Ovary (tissue), 9 donors: ENCODE results near the gene FAR2. TPM values are rescaled to one million over a fixed set of nuclear protein-coding genes. Genes with fewer than 3 reads are reported as not detected.

Experiments
- DNase-seq, 5 donors: peaks; one replicate each; pipeline ENCODE4 v3.0.0-alpha.2; 2019 to 2020
- H3K27ac ChIP-seq, 2 donors: fragments of 200-600 bp; one replicate each; pipeline versions ENCODE4 v1.5.1 to v1.8.0; 2019 to 2022
- H3K27me3 ChIP-seq: fragments of 200-600 bp; one replicate; pipeline ENCODE4 v1.8.0; 2022
- H3K36me3 ChIP-seq: fragments of 200-600 bp; sonication (generic); one replicate; pipeline ENCODE4 v1.5.1; 2019
- H3K4me1 ChIP-seq: one replicate; pipeline ENCODE4 v1.8.1; 2013; ENCODE audit warnings: mild to moderate bottlenecking, moderate library complexity; ENCODE audit not compliant: insufficient read depth
- H3K4me3 ChIP-seq: fragments of 200-600 bp; sonication (generic); one replicate; pipeline ENCODE4 v1.5.1; 2017
- H3K9me3 ChIP-seq, 2 donors: fragments of 200-600 bp in 1 of 2; sonication (generic) in 1 of 2; one replicate each; pipeline versions ENCODE4 v1.5.1 to v1.8.1; 2013 to 2019; ENCODE audit warnings: mild to moderate bottlenecking in 1 of 2, moderate library complexity in 1 of 2
- CTCF ChIP-seq, 3 donors: fragments of 450-650 bp in 2 of 3; fragments of 200-600 bp in 1 of 3; IDR thresholded peaks; one replicate each; pipeline versions ENCODE4 v1.5.1 to v1.8.0; 2016 to 2022; ENCODE audit warnings: antibody characterized with exemption in 3 of 3, mild to moderate bottlenecking in 1 of 3
- EP300 ChIP-seq: sonication (generic); formaldehyde crosslinking; IDR thresholded peaks from one replicate; pipeline ENCODE4 v1.6.1; 2017; ENCODE audit warnings: antibody characterized with exemption
- POLR2A ChIP-seq: fragments of 450-650 bp; IDR thresholded peaks from one replicate; pipeline ENCODE4 v1.6.1; 2017; ENCODE audit warnings: antibody characterized with exemption, mild to moderate bottlenecking, moderate library complexity
- WGBS, 3 donors: extraction: QIAGEN DNeasy Blood & Tissue Kit in 1 of 3; methylation state at CpG; one replicate each; pipeline versions ENCODE4 v1.1.5 to v1.1.7; 2013 to 2017; 5-methylcytosine and 5-hydroxymethylcytosine counted together
- intact Hi-C, 4 donors: fragments of 100-400 bp; cut with DNase I; formaldehyde crosslinking; loops; one replicate each; pipeline versions ENCODE4 v1.11.0 to v1.15.1; 2022 to 2023
- polyA plus RNA-seq, 2 donors: library from polyadenylated mRNA; stranded (reverse); fragments of 200-250 nt in 1 of 2; fragments of 350-450 nt in 1 of 2; fragmentation: Illumina TruSeq in 1 of 2; extraction: RNeasy Lipid Tissue Mini Kit (QIAGEN cat#74804) in 1 of 2; gene quantifications; one replicate each; pipeline ENCODE4 v1.2.3, GENCODE V29; 2013 to 2014
- total RNA-seq, 7 donors: library from RNA; depleted of rRNA in 2 of 7; stranded (reverse); fragments of >200 nt in 2 of 7; fragmentation: NEBNext Ultra II Directional in 3 of 7; extraction: Animal tissue kit (Norgen Biotek cat#: 25700) in 3 of 7; gene quantifications; one replicate each; pipeline versions ENCODE4 v1.1.0 to v1.2.4, GENCODE V29; 2016 to 2023
- donor health status: DM: no; HTN: no; CAD: no; lungs with moderate emphysema.
- donor health status: DM: no; HTN: no; CAD: no.
- donor health status: Bipolar disorder and iron deficiency.
- donor health status: DM: yes; HTN: yes; CAD: no.
- donor health status: DM: no; HTN: no; CAD: no.
- donor health status: DM: yes; HTN: yes; CAD: no.

The FAR2 gene
- total and polyA plus RNA-seq, 9 donors: 0.41 to 5.3 (median 1.5) TPM

- no peaks in the 10 kb centered on the region for H3K4me1 ChIP-seq
- no peak for TF ChIP-seq POLR2A
- no peak for TF ChIP-seq EP300
- TF ChIP-seq CTCF (IDR thresholded peaks at IDR 0.05): no peak
- H3K27ac ChIP-seq: no peak overlapping the region
- no peak overlapping the region for H3K4me3 ChIP-seq
- 67 to 69% (median 68%) methylated on average over 4 of the region's 4 CpGs for WGBS, 3 donors
- no peaks in the 10 kb centered on the region for H3K9me3 ChIP-seq
- intact Hi-C loops: no loop called here
- H3K27me3 ChIP-seq: no peaks in the 10 kb centered on the region
- DNase-seq: no peak
- H3K36me3 ChIP-seq: no peaks in the 10 kb centered on the region
Observed at GRCh38 chr12:29277231-29277630, 128.2 kb downstream of the FAR2 start.

- H3K4me1 ChIP-seq: no peaks in the 10 kb centered on the region
- intact Hi-C loops: no loop called here
- H3K9me3 ChIP-seq: no peaks in the 10 kb centered on the region
- WGBS, 3 donors: 26 to 34% (median 33%) methylated on average over 3 of the region's 3 CpGs
- no peak overlapping the region for H3K27ac ChIP-seq
- no peaks in the 10 kb centered on the region for H3K36me3 ChIP-seq
- H3K4me3 ChIP-seq: no peak overlapping the region
- DNase-seq: no peak
- H3K27me3 ChIP-seq: no peaks in the 10 kb centered on the region
- TF ChIP-seq CTCF (IDR thresholded peaks at IDR 0.05): no peak
- TF ChIP-seq POLR2A: no peak
- TF ChIP-seq EP300: no peak
Observed at GRCh38 chr12:29278673-29279420, 129.8 kb downstream of the FAR2 start.

DNA sequence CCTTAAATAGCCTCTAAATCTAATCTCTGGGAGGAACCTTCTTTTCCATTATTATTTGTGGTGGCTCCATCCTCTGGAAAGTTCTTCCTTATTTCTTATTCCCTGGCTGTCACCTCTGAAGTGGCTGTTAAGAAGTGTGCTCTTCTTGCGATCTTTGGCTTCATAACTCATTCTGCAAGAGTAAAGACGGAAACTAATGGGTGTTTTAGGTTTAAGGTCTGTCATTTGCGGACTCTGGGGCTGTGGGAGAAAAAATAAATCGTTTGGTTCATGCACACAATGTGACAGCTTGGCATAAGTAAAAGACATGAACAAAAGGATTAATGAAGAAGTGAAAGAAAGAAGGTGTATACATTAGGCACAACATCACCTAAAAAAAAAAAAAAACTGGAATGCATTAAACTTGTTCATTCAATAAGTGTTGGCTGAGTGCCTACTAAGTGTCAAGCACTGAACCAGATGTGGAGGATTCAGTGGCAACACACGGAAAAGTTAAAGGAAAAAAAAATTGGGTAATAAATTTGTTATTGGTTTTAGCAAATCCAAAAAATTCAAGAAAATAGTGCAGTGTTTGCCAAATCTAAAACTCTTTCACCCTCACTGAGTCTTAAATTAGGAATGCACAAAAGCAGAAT, 132.4 kb downstream of the FAR2 start:
- no peak overlapping the region for H3K4me3 ChIP-seq
- DNase-seq: no peak
- 65 to 72% (median 71%) methylated on average over 5 of the region's 5 CpGs for WGBS, 3 donors
- intact Hi-C loops: no loop called here
- H3K27me3 ChIP-seq: no peaks in the 10 kb centered on the region
- TF ChIP-seq EP300 (no peak), POLR2A (no peak)
- H3K9me3 ChIP-seq: no peaks in the 10 kb centered on the region
- no peaks in the 10 kb centered on the region for H3K36me3 ChIP-seq
- H3K27ac ChIP-seq: no peak overlapping the region
- no peaks in the 10 kb centered on the region for H3K4me1 ChIP-seq

- H3K4me3 ChIP-seq: no peak overlapping the region
- no peak for DNase-seq
- no peaks in the 10 kb centered on the region for H3K4me1 ChIP-seq
- no peak overlapping the region for H3K27ac ChIP-seq
- H3K27me3 ChIP-seq: no peaks in the 10 kb centered on the region
- 41 to 48% (median 47%) methylated on average over 2 of the region's 2 CpGs for WGBS, 3 donors
- no peaks in the 10 kb centered on the region for H3K36me3 ChIP-seq
- no peaks in the 10 kb centered on the region for H3K9me3 ChIP-seq
- no peak for TF ChIP-seq EP300
- no peak for TF ChIP-seq POLR2A
- TF ChIP-seq CTCF (IDR thresholded peaks at IDR 0.05): no peak
- intact Hi-C loops: no loop called here
Observed at GRCh38 chr12:29282031-29282816, 133.1 kb downstream of the FAR2 start.
